HG02970 (cell line): ENCODE data around the gene VCL.
"Not testable (repeated sequence)": the region's sequence is repeated elsewhere in the genome, so short reads cannot be mapped to it uniquely, and the experiment has no call there.

Source experiments
- ATAC-seq: cut with Tn5 transposase; IDR thresholded peaks from one replicate; pipeline ENCODE4 v1.9.1; 2021; ENCODE audit warnings: mild to moderate bottlenecking, moderate library complexity, moderate number of reproducible peaks; ENCODE audit not compliant: unreplicated experiment, low FRiP score

The VCL gene

DNA sequence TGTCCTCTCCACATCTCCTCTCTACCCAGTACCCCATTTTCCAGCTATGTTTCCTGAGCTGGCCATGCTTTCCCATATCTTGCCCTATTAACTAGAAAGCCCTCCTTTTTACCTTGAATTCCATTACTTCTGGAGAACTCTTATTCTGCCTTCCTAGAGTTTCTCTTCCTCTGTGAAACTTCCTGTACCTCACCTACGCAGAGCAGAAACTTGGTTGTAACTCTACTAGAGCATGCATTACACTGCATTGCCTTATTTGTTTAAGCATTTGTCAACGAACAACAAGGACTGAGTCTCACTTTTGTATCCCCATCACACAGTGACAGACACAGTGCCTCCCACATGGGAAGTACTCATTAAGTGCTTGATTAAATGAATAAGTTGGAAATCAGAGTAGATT, 36.4 kb downstream of the VCL start:
- no peak for ATAC-seq

- no peak for ATAC-seq
Observed at GRCh38 chr10:74035303-74035702, 37.4 kb downstream of the VCL start.

DNA sequence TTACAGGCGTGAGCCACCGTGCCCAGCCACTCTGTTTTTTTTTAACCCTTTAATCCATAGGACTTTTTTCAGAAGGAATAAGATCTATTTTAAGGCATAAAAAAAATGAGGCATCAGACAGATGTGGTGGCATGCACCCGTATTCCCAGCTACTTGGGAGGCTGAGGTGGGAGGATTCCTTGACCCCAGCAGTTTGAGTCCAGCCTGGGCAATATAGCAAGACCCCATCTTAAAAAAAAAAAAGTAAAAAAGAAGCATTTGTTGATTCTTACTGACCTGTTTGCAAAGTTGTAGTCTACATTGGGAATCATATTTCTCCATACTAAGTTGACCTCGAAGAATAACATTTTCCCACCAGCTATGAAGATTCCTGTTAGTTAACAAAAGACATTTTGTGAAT, 38.6 kb downstream of the VCL start:
- no peak for ATAC-seq

DNA sequence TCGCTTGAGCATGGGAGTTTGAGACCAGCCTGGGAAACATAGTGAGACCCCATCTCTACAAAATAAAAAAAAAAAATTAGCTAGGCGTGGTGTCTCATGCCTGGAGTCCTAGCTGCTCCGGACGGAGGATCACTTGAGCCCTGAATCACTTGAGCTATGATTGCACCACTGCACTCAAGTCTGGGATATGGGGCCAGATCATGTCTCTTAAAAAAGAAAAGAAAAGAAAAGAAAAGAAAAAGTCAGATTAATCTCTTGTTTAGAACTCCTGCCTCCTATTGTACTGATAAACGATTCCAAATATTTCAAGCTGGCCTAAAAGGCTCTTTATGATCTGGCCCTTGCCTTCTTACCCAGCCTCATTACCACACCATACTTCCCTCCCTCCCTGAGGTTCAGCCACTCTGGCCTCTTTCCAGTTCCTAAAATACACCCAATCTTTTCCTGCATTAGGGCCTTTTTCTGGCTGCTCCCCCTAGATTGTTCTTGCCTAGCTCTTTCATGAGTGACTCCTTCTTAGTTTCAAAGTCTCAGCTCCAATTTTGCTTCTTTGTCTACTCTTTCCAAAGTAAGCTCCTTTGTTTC, 41.7 kb downstream of the VCL start:
- no peak for ATAC-seq

- no peak for ATAC-seq
Observed at GRCh38 chr10:74040200-74041126, 42.5 kb downstream of the VCL start.

DNA sequence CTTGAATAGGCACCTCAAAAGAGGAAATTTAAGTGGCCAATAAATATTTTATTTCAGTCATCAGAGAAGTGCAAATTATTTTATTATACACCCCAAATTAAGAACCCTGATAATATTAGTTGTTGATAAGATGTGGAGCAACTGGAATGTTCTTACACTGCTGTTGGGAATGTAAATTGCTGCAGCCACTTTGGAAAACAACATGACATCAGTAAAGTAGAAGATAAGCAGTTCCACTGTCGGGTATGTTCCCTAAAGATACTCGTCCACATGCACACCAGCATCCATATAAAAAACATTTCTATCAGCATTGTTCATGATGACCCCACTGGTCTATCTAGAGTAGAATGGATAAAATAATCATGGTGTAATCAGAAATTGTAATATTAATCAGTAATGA, 46.5 kb downstream of the VCL start:
- ATAC-seq, result no peak

DNA sequence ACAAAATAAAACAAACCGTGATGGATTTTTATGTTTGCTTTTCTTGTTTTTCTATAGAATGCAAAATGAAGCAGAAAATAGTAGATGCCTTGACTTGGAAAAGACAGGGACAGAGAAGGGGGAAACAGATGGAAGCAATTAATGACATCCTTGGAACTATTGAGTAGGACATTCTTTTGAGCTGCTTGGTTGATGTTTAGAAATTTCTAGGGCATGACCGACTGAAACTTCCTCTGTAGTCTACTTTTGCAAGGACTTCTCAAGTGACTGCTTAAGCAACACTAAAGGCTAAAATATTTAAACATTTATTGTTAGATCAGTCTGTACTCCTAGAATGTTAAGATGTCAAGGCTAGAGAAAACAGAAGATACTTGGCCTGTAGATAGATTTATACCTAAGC, 49.4 kb downstream of the VCL start:
- ATAC-seq, result no peak

GRCh38 chr10:74047871-74048270, 50.0 kb downstream of the VCL start:
- no peak for ATAC-seq

DNA sequence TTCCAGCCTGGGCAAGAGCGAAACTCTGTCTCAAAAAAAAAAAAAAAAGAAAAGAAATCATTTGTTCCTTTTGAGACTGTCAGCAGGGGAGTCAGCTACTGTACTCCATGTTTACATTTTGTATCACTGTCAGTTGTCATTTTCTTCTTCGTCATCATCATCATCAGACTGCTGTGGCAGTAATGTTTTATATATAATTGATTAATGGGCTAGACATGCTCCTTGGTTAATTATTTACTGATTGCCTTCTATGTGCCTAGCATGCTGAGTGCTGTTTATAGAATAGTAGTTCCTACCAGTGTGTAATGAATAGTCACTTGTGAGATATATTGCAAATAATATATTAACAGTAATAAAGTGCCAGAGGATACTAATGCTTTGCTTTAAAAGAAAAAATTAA, 50.5 kb downstream of the VCL start:
- ATAC-seq, result no peak

DNA sequence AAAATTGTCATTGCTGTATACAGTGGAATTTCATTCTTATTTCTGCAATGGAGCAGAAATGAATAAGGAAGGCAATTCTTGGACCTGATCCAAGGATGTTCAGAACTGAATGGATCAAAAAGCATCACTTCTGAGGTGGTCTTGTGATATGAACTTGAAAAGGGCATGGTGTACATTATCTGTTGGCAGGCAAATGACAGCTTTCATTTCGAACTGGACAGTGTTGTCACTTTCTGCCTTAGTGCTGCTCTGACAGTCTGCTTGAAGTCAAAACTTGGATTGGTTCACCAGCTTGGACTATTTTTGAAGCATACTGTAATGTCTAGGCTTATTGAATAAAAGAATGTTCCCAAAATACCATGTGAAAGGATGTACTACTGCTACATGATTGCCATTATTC, 52.0 kb downstream of the VCL start:
- ATAC-seq, result no peak

- ATAC-seq, result no peak
Observed at GRCh38 chr10:74050653-74051052, 52.7 kb downstream of the VCL start.

DNA sequence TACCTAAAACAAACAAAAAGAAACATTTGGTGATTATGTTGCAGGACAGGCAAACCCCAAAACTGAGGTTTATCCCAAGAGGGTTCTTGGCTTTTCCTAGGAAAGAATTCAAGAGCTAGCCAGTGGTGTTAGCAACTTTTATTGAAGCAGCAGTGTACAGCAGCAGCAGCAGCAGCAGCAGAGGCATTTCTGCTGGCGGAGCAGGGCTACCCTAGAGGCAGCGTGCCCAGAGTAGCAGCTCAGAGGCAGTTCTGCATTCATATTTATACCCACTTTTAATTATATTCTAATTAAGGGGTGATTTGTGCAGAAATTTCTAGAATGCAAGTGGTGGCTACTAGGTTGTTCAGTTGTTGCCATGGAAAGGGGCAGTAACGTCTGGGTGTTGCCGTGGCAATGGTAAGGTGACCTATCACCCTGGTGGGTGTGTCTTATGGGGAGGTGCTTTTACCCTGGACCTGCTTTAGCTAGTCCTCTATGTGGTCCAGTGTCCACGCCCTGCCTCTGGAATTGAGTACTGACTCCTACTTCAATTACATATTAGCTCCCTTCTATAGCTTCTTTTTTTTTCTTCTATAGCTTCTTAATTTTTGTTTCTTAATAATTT, 53.9 kb downstream of the VCL start:
- ATAC-seq, result no peak

- ATAC-seq, result no peak
Observed at GRCh38 chr10:74052994-74053393, 55.1 kb downstream of the VCL start.

DNA sequence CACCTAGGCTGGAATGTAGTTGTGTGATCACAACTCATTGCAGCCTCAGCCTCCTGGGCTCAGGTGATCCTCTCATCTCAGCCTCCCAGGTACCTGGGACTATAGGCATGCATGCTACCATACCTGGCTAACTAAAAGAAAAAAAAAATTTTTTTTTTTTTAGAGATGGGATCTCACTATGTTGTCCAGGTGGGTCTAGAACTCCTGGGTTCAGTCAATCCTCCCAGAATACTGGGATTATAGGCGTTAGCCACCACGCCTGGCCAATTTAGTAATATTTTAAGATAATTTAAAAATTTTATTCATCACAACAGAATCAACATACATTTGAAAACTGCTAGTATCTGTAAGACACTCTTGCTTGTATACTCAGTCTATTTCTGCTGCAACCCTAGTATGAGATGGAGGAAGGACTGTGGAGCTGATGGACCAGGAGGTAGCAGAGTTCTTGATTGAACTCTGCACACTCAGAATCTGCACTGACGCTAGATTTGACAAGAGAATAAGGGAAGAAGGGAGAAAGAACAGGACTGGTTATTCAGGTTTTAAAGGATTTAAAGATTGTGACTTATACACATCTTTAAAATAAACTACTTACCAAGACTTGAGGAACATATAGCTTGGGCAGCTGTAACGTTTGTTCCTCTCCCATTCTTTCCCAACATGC, 57.6 kb downstream of the VCL start:
- ATAC-seq, result no peak

GRCh38 chr10:74056050-74056818, 58.3 kb downstream of the VCL start:
- ATAC-seq, result no peak

- ATAC-seq, result no peak
Observed at GRCh38 chr10:74058071-74058470, 60.2 kb downstream of the VCL start.

DNA sequence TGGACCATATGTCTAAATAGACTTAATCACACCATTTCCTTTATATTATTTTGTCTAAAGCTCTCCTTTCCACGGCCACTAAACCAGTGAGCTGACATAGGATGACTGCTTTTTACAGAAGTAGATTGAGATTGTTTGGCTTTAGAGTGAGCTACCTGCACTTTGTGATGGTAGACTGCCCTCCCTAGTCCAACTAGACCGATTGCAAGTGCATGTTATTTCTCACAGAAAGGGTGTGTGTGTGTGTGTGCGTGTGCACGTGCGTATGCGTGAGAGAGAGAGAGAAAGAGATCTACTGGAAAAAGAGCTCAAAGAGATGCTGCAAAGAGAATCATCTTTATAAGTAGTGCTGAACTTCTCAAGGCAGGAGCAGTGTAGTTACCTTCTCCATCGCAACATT, 60.7 kb downstream of the VCL start:
- no peak for ATAC-seq

DNA sequence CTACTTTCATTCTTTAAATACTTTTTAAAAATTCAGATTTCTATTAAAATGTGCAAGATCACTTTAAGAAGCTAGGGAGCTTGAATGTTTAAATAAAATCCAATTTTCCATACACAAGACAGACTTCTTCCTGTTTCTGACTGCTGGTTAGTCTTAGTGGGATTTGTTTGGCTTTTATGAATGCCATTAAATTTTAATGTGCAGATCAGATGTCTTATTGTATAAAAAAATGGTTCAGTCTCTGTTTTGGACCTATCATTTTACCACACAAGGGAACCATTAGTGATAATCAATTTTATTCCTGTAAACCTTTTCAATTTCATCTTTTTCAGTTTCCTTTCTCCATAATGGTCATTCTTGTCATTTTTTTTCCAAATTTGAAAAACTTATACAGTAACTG, 63.2 kb downstream of the VCL start:
- no peak for ATAC-seq

DNA sequence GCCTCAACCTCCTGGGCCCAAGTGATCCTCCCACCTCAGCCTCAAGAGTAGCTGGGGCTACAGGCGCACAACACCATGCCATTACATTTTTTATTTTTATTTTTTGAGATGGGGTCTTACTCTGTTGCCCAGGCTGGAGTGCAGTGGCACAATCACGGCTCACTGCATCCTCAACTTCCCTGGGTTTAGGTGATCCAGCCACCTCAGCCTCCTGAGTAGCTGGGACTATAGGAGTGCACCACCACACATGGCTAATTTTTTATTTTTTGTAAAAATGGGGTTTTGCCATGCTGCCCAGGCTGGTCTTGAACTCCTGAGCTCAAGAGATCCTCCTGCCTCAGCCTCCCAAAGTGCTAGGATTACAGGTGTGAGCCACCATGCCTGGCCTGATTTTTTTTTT, 64.1 kb downstream of the VCL start:
- ATAC-seq, result not testable (repeated sequence)

DNA sequence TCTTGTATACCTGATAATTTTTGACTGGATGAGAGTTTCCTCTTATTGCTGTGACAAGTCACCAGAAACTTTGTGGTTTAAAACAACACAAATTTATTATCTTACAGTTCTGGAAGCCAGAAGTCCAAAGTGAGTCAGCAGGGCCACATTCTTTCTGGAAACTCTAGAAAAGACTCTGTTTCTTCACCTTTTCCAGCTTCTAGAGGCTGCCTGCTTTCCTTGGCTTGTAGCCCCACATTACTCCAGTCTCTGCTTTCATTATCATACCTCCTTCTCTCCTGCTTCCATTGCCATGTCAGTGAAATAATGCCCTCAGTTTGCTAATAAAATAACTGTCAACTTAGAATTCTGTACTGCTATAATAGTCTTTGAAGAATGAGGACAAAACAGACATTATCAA, 65.3 kb downstream of the VCL start:
- ATAC-seq, result no peak
